HUES64 (cell line): ENCODE measurements around the gene MATCAP1.

Experiments
- H3K27ac ChIP-seq: 2 replicates; pipeline ENCODE4 v1.7.0; 2013; ENCODE audit warnings: low read depth, low read length, inconsistent platforms
- H3K27me3 ChIP-seq: 2 replicates; pipeline ENCODE4 v1.6.1; 2013; ENCODE audit warnings: mild to moderate bottlenecking, low read length; ENCODE audit not compliant: insufficient read depth
- H3K36me3 ChIP-seq: 2 replicates; pipeline ENCODE4 v1.6.1; 2013; ENCODE audit warnings: mild to moderate bottlenecking, low read length; ENCODE audit not compliant: insufficient read depth
- H3K4me1 ChIP-seq: 2 replicates; pipeline ENCODE4 v1.6.1; 2013; ENCODE audit warnings: mild to moderate bottlenecking, low read length, moderate library complexity; ENCODE audit not compliant: insufficient read depth
- H3K4me3 ChIP-seq: 2 replicates; pipeline ENCODE4 v1.5.1; 2013; ENCODE audit warnings: mild to moderate bottlenecking, low read length, moderate library complexity
- H3K9ac ChIP-seq: 2 replicates; pipeline ENCODE4 v1.6.1; 2013; ENCODE audit warnings: mild to moderate bottlenecking, low read depth, low read length
- H3K9me3 ChIP-seq: 2 replicates; pipeline ENCODE4 v1.6.1; 2013; ENCODE audit warnings: low read depth, low read length; ENCODE audit not compliant: insufficient read depth
- WGBS: fragments of 150-250, 120-280 bp; methylation state at CpG from one replicate; pipeline ENCODE4 v1.1.7; 2013; ENCODE audit warnings: missing lambda C conversion rate; 5-methylcytosine and 5-hydroxymethylcytosine counted together

Gene MATCAP1

DNA sequence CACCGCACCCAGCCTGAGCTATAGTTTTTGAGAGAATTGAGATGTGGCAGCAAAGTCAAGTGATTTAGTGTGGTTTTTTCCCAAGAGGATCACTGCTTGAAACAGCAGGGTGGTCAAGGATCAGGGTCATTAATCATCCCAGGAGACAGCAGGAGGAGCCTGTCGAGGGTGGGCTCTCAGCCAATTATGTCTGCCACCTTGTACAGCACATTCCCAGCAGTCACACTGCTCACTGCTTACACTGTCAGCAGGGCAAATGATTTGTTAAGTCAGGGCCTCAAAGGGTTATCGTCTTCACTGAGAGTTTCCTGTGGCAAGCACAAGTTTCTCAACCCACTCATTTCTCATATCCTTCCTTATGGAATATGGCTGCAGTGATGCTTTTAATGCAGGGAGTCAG lies 46.2 kb downstream of the MATCAP1 start:
- no peaks in the 10 kb centered on the region for H3K4me1 ChIP-seq
- H3K36me3 ChIP-seq, result peaks cover 82% of the 10 kb centered on the region
- no peaks in the 10 kb centered on the region for H3K9me3 ChIP-seq
- H3K27me3 ChIP-seq, result no peaks in the 10 kb centered on the region
- 92% methylated on average over 3 of the region's 3 CpGs for WGBS
- H3K9ac ChIP-seq, result no peak overlapping the region
- H3K27ac ChIP-seq, result no peak overlapping the region
- H3K4me3 ChIP-seq, result no peak overlapping the region

DNA sequence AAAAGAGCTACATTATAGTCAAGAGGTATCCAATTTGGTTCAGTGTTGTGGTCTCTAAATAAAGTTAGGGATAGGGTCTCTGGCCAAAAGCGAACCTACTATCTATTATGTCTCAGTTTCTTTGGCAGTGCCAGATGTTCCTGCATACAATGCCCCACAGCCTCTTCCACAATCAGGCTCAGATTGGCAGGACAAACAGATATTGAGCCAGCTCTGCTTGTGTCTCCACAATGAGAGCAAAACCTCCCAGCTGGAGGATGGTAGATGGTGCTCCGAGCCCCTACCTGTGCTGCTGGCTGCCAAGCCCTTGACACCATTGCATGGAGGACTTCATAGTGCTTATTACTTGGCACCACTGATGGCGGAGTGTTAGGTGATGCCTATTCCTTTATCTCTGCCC lies 54.3 kb downstream of the MATCAP1 start:
- Histone ChIP-seq H3K4me3 (no peak overlapping the region), H3K9ac (no peak overlapping the region), H3K36me3 (peaks cover 45% of the 10 kb centered on the region), H3K9me3 (no peaks in the 10 kb centered on the region), H3K27me3 (no peaks in the 10 kb centered on the region), H3K4me1 (no peaks in the 10 kb centered on the region), H3K27ac (no peak overlapping the region)
- 100% methylated on average over 3 of the region's 3 CpGs for WGBS

DNA sequence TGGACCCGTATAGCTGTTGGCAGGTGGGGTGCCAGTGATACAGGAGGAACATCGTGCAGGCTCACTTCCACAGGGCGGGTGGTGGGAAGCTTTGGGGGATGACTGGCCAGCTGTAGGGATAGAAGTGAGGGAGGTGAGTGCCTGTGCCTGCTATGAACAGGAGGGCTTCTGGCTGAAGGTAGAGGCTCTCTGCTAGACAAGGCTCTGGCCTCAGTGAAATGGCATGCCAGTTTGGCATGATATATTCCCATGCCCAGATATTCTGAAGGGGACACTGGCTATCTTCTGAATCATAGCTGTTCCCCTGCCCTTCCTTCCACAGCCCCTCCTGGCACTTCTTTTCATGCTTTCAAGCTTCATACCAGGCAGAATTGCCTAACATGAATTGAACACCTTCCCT lies 54.9 kb downstream of the MATCAP1 start:
- H3K9me3 ChIP-seq, result no peaks in the 10 kb centered on the region
- no peaks in the 10 kb centered on the region for H3K4me1 ChIP-seq
- 92% methylated on average over 3 of the region's 3 CpGs for WGBS
- peaks cover 44% of the 10 kb centered on the region for H3K36me3 ChIP-seq
- H3K27ac ChIP-seq, result no peak overlapping the region
- no peak overlapping the region for H3K4me3 ChIP-seq
- no peaks in the 10 kb centered on the region for H3K27me3 ChIP-seq
- no peak overlapping the region for H3K9ac ChIP-seq

DNA sequence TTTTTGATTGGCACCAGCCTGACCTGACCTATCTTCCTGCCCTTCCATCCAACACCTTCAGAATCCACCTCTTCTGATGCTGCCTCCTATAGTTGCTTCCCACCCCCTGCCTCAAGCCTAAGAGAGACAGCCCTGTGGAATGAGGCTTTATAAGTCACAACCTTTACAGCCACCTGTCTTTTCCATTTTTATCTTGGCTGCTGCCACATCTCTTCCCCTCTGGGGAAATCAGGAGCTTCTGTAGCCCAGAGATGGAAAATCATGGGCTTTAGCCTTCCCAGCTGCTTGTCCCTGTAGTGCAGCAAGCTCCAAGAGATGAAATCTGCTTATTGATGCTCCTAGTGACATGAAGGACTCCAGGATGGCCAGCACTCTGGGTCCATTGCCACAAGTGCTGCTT lies 55.3 kb downstream of the MATCAP1 start:
- H3K27ac ChIP-seq, result no peak overlapping the region
- H3K9me3 ChIP-seq, result no peaks in the 10 kb centered on the region
- peaks cover 47% of the 10 kb centered on the region for H3K36me3 ChIP-seq
- no peak overlapping the region for H3K4me3 ChIP-seq
- H3K9ac ChIP-seq, result no peak overlapping the region
- H3K27me3 ChIP-seq, result no peaks in the 10 kb centered on the region
- no peaks in the 10 kb centered on the region for H3K4me1 ChIP-seq
